ENCODE results near the gene SNX33. TPM values are rescaled to one million over a fixed set of nuclear protein-coding genes. Genes with fewer than 3 reads are reported as not detected.
A peak's percentile ranks its signal among the peaks of the same experiment; 100 is the strongest.
"Not testable (repeated sequence)": the region's sequence is repeated elsewhere in the genome, so short reads cannot be mapped to it uniquely, and the experiment has no call there.

The SNX33 gene
- total RNA-seq, 3 donors from 2014 or later: 23.6 to 38.2 (median 28.7) TPM

DNA sequence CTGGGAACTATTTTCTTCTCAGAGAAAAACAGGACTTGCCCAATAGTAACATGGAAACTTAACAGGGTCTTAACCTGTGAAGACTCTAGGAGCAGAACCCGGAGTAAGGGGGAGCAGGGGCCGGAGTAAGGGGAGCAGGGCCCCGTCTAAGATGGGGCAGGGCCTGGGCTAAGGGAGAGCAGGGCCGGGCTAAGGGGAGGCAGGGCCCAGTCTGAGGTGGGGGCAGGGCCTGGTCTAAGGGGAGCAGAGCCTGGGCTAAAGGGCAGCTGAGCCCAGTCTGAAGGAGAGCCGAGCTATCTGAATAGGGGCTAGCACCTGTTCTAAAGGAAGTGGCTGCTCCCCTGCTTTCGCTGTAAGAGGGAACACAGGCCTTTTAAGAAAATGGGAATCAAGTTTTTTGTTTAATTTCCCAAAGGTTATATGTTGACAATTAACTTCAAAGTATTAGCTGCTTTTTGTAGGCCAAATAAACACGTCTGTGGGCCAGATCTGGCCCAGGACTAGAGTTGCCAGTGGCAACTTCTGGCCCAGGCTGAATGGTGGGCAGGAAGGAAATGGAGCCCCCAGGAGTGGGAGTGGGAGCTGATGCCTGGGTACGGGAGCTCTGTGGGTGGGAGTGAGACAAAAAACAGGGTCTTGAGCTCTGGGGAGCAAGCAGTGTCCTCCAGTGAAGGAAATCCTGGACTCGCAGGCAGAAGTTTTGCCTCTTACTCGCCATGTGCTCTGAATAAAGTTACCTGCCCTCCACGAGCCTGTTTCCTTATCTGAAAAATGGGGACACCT is 32.5 kb downstream of the SNX33 start:
- H3K36me3 ChIP-seq (ENCODE audit: low read depth): no peaks in the 10 kb centered on the region
- no peak overlapping the region for H3K4me3 ChIP-seq
- ATAC-seq (no peak), DNase-seq (no peak)
- H3K9me3 ChIP-seq: no peaks in the 10 kb centered on the region
- H3K4me1 ChIP-seq (ENCODE audit: low read depth): peaks cover 8% of the 10 kb centered on the region
- intact Hi-C loops (cut with DNase I, micrococcal nuclease): loop anchor here in 1 of 2 donors (5.0 kb wide), 1 partner anchor 122 kb away; no protein-coding TSS in a partner anchor
- TF ChIP-seq, protein P1, sequence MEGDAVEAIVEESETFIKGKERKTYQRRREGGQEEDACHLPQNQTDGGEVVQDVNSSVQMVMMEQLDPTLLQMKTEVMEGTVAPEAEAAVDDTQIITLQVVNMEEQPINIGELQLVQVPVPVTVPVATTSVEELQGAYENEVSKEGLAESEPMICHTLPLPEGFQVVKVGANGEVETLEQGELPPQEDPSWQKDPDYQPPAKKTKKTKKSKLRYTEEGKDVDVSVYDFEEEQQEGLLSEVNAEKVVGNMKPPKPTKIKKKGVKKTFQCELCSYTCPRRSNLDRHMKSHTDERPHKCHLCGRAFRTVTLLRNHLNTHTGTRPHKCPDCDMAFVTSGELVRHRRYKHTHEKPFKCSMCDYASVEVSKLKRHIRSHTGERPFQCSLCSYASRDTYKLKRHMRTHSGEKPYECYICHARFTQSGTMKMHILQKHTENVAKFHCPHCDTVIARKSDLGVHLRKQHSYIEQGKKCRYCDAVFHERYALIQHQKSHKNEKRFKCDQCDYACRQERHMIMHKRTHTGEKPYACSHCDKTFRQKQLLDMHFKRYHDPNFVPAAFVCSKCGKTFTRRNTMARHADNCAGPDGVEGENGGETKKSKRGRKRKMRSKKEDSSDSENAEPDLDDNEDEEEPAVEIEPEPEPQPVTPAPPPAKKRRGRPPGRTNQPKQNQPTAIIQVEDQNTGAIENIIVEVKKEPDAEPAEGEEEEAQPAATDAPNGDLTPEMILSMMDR (IDR thresholded peaks at IDR 0.05): no peak

DNA sequence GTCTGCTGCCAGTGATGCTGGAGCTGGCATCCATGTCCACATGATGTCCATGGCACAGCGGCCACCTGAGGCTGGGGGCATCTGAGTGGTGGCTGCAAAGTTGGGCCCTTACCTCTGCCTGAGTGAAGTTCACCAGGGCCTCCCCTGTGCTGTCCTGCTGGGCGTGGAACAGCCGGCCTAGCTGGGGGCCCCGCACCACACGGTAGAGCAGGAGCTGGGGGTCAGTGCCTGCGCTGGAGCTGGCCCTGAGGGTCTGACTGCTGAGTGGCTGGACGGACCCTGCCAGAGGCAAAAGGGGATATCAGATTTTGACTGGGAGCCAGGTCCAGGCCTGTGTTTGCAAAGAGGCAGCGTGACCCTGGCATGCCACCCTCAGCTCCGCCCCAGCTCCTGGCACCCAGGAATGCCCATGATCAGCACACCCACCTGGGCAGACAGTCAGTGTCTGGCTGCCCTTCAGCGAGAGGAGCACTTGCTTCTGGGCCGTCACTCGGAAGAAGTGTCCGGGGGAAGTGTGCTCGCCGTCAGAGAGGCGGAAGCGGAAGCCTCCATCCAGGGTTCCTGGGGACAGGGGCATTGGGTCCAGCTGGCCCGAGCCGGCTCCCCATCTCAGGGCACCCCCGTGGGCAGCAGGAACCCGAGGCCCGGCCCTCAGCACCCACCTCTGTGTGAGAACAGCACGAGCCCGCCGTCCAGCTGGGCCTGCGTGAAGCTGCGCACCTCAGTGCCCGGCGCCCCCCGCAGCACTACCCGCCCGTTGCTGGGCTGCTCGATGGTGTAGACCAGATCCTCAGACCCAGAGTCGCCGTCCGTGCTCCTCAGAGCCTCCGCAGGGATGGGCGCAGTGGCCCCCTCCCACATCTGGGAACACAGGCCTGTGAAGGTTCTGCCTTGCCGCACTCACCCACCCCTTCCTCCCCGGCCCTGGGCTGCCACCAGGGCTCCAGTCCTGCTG is 34.7 kb downstream of the SNX33 start:
- Histone ChIP-seq H3K36me3 (ENCODE audit: low read depth) (no peaks in the 10 kb centered on the region), H3K4me1 (ENCODE audit: low read depth) (peaks cover 8% of the 10 kb centered on the region), H3K4me3 (no peak overlapping the region), H3K9me3 (no peaks in the 10 kb centered on the region)
- TF ChIP-seq, protein P1 (IDR thresholded peaks at IDR 0.05): no peak
- ATAC-seq (no peak), DNase-seq (no peak)
- intact Hi-C loops (cut with DNase I, micrococcal nuclease): loop anchor here in 1 of 2 donors (5.0 kb wide), 1 partner anchor 120 kb away; no protein-coding TSS in a partner anchor

DNA sequence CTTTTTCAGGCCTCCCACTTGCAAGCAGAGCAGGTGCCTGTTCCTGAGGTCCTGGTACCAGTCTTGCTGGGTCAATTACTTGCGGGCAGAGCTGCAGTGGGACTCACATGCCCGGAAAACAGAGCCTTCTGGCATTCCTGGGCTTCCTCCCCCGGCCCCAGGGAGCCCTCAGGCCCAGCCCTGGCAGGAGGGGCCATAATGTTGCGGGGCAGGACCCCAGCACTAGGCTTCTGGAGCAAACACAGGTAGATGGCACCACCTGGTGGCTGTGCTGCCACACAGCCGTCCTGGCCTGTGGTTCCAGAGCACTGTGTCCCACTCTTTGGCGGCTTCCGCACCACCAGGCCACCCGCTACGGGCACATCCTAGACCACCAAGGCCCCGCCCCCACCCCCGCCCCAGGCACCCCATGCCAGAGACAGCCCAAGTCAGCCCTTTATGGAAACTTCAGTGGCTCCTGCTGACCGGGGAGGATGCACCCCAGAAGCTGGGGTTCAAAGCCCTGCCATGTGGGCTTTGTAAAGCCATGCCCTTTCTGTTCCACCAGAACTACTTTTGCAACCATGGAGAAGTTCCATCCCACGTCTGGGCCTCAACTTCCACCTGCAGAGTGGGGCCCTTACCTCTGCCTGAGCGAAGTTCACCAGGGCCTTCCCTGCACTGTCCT is 36.1 kb downstream of the SNX33 start:
- intact Hi-C loops (cut with DNase I, micrococcal nuclease): loop anchor here in 1 of 2 donors (5.0 kb wide), 1 partner anchor 119 kb away; no protein-coding TSS in a partner anchor
- DNase-seq (peak in 2 of 3 donors; percentile 76 to 78), ATAC-seq (peak; percentile 75)
- H3K4me1 ChIP-seq (ENCODE audit: low read depth); H3K9me3 ChIP-seq; H3K4me3 ChIP-seq; H3K36me3 ChIP-seq (ENCODE audit: low read depth): not testable (repeated sequence)
- TF ChIP-seq, protein P1 (IDR thresholded peaks at IDR 0.05): peak; percentile 59

DNA sequence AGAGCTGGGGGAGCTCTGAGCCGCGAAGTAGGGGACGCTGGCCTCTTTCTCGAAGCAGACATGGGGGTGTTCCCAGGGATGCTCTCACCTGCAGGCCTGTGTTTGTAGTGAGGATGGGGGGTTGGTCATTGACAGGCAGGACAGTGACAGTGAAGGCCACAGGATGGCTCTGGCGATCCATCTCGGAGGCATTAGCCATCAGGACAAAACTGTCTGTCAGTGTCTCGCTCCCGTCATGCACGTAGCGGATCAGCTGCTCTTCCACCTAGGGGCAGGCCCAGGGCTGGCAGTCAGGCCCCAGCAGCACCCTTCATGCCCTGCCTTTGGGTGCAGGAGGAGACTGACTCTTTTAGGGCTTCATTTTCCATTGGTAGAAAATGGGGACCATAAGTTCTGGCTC is 36.9 kb downstream of the SNX33 start:
- H3K36me3 ChIP-seq (ENCODE audit: low read depth): no peaks in the 10 kb centered on the region
- H3K4me1 ChIP-seq (ENCODE audit: low read depth): peaks cover 8% of the 10 kb centered on the region
- H3K4me3 ChIP-seq: no peak overlapping the region
- TF ChIP-seq, protein P1 (IDR thresholded peaks at IDR 0.05): no peak
- DNase-seq (no peak), ATAC-seq (no peak)
- intact Hi-C loops (cut with DNase I, micrococcal nuclease): loop anchor here in 1 of 2 donors (5.0 kb wide), 1 partner anchor 118 kb away; no protein-coding TSS in a partner anchor
- no peaks in the 10 kb centered on the region for H3K9me3 ChIP-seq

DNA sequence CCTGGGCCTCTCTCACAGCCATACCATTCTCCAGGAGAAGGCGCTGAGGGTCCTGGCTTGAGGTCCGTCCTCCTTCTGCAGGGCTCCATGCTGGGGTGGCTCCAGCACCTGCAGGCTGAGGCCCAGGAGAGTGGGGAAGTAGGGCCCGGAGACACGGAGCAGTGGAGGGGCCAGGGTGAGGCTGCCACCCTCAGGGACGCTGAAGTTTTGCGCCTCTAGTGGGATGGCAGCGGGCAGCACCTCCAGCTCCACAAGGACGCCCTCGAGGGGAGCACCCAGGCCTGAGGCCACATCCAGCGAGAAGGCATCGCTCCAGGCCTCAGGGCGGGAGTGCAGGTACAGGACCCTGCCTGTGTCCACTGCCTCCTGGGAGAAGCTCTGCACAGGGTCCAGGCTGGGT is 37.5 kb downstream of the SNX33 start:
- intact Hi-C loops (cut with DNase I, micrococcal nuclease): no loop called here
- ATAC-seq: no peak
- Histone ChIP-seq H3K9me3 (no peaks in the 10 kb centered on the region), H3K36me3 (ENCODE audit: low read depth) (no peaks in the 10 kb centered on the region), H3K4me3 (no peak overlapping the region), H3K4me1 (ENCODE audit: low read depth) (peaks cover 8% of the 10 kb centered on the region)
- DNase-seq: no peak
- TF ChIP-seq, protein P1 (IDR thresholded peaks at IDR 0.05): no peak
